Endothelial cell of umbilical vein (primary cell): ENCODE data around the gene GNB5. TPM values are rescaled to one million over a fixed set of nuclear protein-coding genes. Genes with fewer than 3 reads are reported as not detected.
"Not testable (repeated sequence)": the region's sequence is repeated elsewhere in the genome, so short reads cannot be mapped to it uniquely, and the experiment has no call there.

Source experiments
- BruUV-seq: library from RNA; stranded (reverse); fragments of 400-500 nt; replicated peaks from 2 replicates; lab custom pipeline; 2021; lab: Mats Ljungman, UMichigan
- CTCF ChIA-PET: fragments of 300-600, 350-600 bp; sonication (Branson Sonifier 250); formaldehyde crosslinking; loops from one replicate; lab custom pipeline; 2021; ENCODE audit warnings: antibody characterized with exemption, inconsistent platforms; lab: Charles Lee
- POLR2A ChIA-PET: fragments of 300-600, 350-600 bp; sonication (Branson Sonifier 250); formaldehyde crosslinking; loops from one replicate; lab custom pipeline; 2021; ENCODE audit warnings: antibody characterized with exemption, inconsistent platforms; lab: Charles Lee
- DNase-seq: peaks from one replicate; pipeline ENCODE4 v3.0.0-alpha.2; 2011; ENCODE audit warnings: low read depth, low spot score
- FAIRE-seq: peaks from 2 replicates; lab custom pipeline; 2011; peaks lifted over from hg19 to GRCh38; lab: Jason Lieb, UNC
- H2AFZ ChIP-seq: 2 replicates; pipeline ENCODE4 v1.6.0; 2012; ENCODE audit warnings: low read depth, low read length, control low read depth, inconsistent platforms
- H3K27ac ChIP-seq: 2 replicates; pipeline ENCODE4 v1.5.1; 2011; ENCODE audit warnings: low read depth, mild to moderate bottlenecking, control low read depth, low read length, moderate library complexity; ENCODE audit not compliant: insufficient read depth
- H3K27me3 ChIP-seq, 2 experiments: 2 replicates each; pipeline versions ENCODE4 v1.6.0 to v1.6.1; 2011; ENCODE audit warnings: low read length in 2 of 2, mixed read lengths in 1 of 2; ENCODE audit not compliant: control insufficient read depth in 2 of 2, insufficient read depth in 2 of 2
- H3K36me3 ChIP-seq, 2 experiments: 2 replicates in 1 of 2; 3 replicates in 1 of 2; pipeline ENCODE4 v1.5.1; 2011; ENCODE audit warnings: low read length in 2 of 2, mild to moderate bottlenecking in 1 of 2, moderate library complexity in 1 of 2; ENCODE audit not compliant: control insufficient read depth in 2 of 2, insufficient read depth in 2 of 2; ENCODE audit errors: extremely low read depth in 1 of 2
- H3K4me1 ChIP-seq: 3 replicates; pipeline ENCODE4 v1.5.1; 2011; ENCODE audit warnings: mild to moderate bottlenecking, low read length; ENCODE audit not compliant: control insufficient read depth, insufficient read depth; ENCODE audit errors: extremely low read depth
- H3K4me2 ChIP-seq: 2 replicates; pipeline ENCODE4 v1.6.1; 2011; ENCODE audit warnings: low read length, control low read depth, mixed read lengths; ENCODE audit not compliant: insufficient read depth
- H3K4me3 ChIP-seq, 3 experiments: fragments of 200-600 bp in 1 of 3; sonication (generic), shearing (Covaris generic) in 1 of 3; replicated peaks in 1 of 3; 2 replicates each; pipeline ENCODE4 v1.5.1; 2011 to 2016; ENCODE audit warnings: control low read depth in 3 of 3, low read length in 3 of 3, mild to moderate bottlenecking in 2 of 3, inconsistent platforms in 1 of 3, low read depth in 1 of 3, moderate library complexity in 1 of 3; ENCODE audit not compliant: insufficient read depth in 1 of 3
- H3K79me2 ChIP-seq: 2 replicates; pipeline ENCODE4 v1.6.0; 2012; ENCODE audit warnings: low read length, inconsistent platforms; ENCODE audit not compliant: control insufficient read depth, insufficient read depth
- H3K9ac ChIP-seq: replicated peaks from 2 replicates; pipeline ENCODE3; 2011; ENCODE audit warnings: low read length, control low read depth; ENCODE audit not compliant: insufficient read depth; ENCODE audit errors: extremely low read depth
- H3K9me1 ChIP-seq: replicated peaks from 3 replicates; pipeline ENCODE4 v1.6.0; 2011; ENCODE audit warnings: mild to moderate bottlenecking, low read length; ENCODE audit not compliant: control insufficient read depth, insufficient read depth; ENCODE audit errors: extremely low read depth
- H3K9me3 ChIP-seq: replicated peaks from 2 replicates; pipeline ENCODE4 v1.5.1; 2012; ENCODE audit warnings: low read length, inconsistent platforms; ENCODE audit not compliant: control insufficient read depth, insufficient read depth
- H4K20me1 ChIP-seq: replicated peaks from 2 replicates; pipeline ENCODE3; 2011; ENCODE audit warnings: mild to moderate bottlenecking, low read length; ENCODE audit not compliant: control insufficient read depth, insufficient read depth; ENCODE audit errors: extremely low read depth
- CTCF ChIP-seq, 2 donors: IDR thresholded peaks; 1 replicate in 1 of 2; 2 replicates in 1 of 2; pipeline ENCODE4 v1.5.1; 2011; ENCODE audit warnings: low read length in 2 of 2, mild to moderate bottlenecking in 2 of 2, moderate library complexity in 2 of 2, control low read depth in 1 of 2, inconsistent platforms in 1 of 2, low read depth in 1 of 2; ENCODE audit not compliant: insufficient read depth in 1 of 2; ENCODE audit errors: extremely low read depth in 1 of 2
- EZH2 ChIP-seq: IDR thresholded peaks from 2 replicates; pipeline ENCODE4 v1.6.1; 2012; ENCODE audit warnings: borderline replicate concordance, low read depth, mild to moderate bottlenecking, moderate library complexity, low read length, inconsistent platforms; ENCODE audit not compliant: severe bottlenecking
- FOS ChIP-seq: IDR thresholded peaks from 2 replicates; pipeline ENCODE4 v1.6.1; 2011; ENCODE audit warnings: mild to moderate bottlenecking, low read length, moderate library complexity, borderline replicate concordance; ENCODE audit not compliant: insufficient read depth
- JUN ChIP-seq: IDR thresholded peaks from 2 replicates; pipeline ENCODE4 v1.6.1; 2011; ENCODE audit warnings: borderline replicate concordance, low read depth; ENCODE audit not compliant: insufficient read length, insufficient read depth
- POLR2A ChIP-seq: IDR thresholded peaks from 2 replicates; pipeline ENCODE4 v1.6.1; 2012; ENCODE audit warnings: low read depth, mild to moderate bottlenecking, control low read depth, low read length
- POLR2AphosphoS5 ChIP-seq: IDR thresholded peaks from 2 replicates; pipeline ENCODE4 v1.6.1; 2012; ENCODE audit warnings: low read depth, mild to moderate bottlenecking, control low read depth, low read length, moderate library complexity; ENCODE audit not compliant: insufficient read depth
- dilution Hi-C: fragments of 300-500 bp; cut with MboI; formaldehyde crosslinking; loops from one replicate; pipeline ENCODE4 v1.15.0; 2019; ENCODE audit warnings: low sequenced_read_pairs; ENCODE audit not compliant: extremely low pct_ligation_motif_present
- intact Hi-C: fragments of 100-400 bp; cut with micrococcal nuclease; formaldehyde crosslinking; loops from one replicate; pipeline ENCODE4 v1.10.0; 2022
- polyA plus RNA-seq, 4 experiments: library from polyadenylated mRNA; depleted of rRNA in 3 of 4; stranded (reverse) in 3 of 4; unstranded in 1 of 4; fragments of >200 nt; gene quantifications; 2 replicates each; pipeline versions ENCODE4 v1.2.1 to v1.2.3, GENCODE V29; 2011 to 2012; ENCODE audit warnings: missing spikeins in 1 of 4
- total RNA-seq: library from RNA; stranded (reverse); gene quantifications from 2 replicates; pipeline ENCODE4 v1.2.3, GENCODE V29; 2021
- TF ChIP-seq, protein P1 (sequence below): IDR thresholded peaks from 2 replicates; pipeline ENCODE4 v1.6.1; 2011; ENCODE audit not compliant: insufficient read depth, insufficient read length

The GNB5 gene
- total and polyA plus RNA-seq, 2 donors (not counting 3 experiments of a cell fraction or from before 2014, with no cell fraction given) = 15.6 to 16.8 TPM

DNA sequence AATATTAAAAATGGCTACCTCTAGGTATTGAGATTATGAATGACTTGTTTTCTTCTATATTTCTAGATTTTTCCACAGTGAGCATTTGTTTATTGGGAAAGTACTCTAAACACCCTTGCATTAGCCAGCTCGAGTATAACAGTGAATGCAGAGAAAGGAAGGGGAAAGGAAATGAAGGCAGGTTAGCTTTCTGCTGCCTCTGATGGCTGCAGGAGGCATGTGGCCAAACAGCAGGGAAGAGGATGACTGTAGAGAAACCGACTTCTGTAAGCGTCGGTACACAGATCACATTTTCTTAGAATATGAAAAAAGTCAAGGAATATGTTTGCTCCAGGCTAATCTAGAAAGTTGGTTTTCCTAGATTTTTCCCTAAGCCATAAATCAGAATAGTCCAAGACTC is 19.8 kb downstream of the GNB5 start:
- dilution Hi-C loops = no loop called here
- H3K9me1 ChIP-seq = no peaks in the 10 kb centered on the region
- H3K4me3 ChIP-seq = no peak overlapping the region
- no peaks in the 10 kb centered on the region for H3K79me2 ChIP-seq
- no peaks in the 10 kb centered on the region for H3K27me3 ChIP-seq
- TF ChIP-seq JUN (no peak), CTCF (IDR thresholded peaks at IDR 0.05; ENCODE audit: extremely low read depth in 1 of 2, insufficient read depth in 1 of 2, low read depth in 1 of 2, low read length in 2 of 2) (peak in 1 of 2 donors; percentile 23), FOS (no peak), POLR2A (no peak), EZH2 (no peak), POLR2AphosphoS5 (no peak)
- TF ChIP-seq, protein P1, sequence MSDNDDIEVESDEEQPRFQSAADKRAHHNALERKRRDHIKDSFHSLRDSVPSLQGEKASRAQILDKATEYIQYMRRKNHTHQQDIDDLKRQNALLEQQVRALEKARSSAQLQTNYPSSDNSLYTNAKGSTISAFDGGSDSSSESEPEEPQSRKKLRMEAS = no peak
- no peaks in the 10 kb centered on the region for H3K36me3 ChIP-seq
- no peak overlapping the region for H3K4me2 ChIP-seq
- H3K4me1 ChIP-seq = no peaks in the 10 kb centered on the region
- DNase-seq = peak; percentile 52
- H3K27ac ChIP-seq = no peak overlapping the region
- no peaks in the 10 kb centered on the region for H4K20me1 ChIP-seq
- BruUV-seq = no TSS peak
- no peaks in the 10 kb centered on the region for H3K9me3 ChIP-seq
- H2AFZ ChIP-seq = no peak overlapping the region
- H3K9ac ChIP-seq = no peak overlapping the region
- intact Hi-C loops = no loop called here
- POLR2A ChIA-PET = interaction anchor here (1.3 kb wide), 1 partner anchor 8 kb away, joined by 6 read pairs; no protein-coding TSS in a partner anchor
- CTCF ChIA-PET = interaction anchor here (0.8 to 2.5 kb wide), 11 partner anchors 9 to 275 kb away, joined by 3 to 13 read pairs (median 5); no protein-coding TSS in a partner anchor
- no peak for FAIRE-seq

GRCh38 chr15:52170199-52170598 is 21.0 kb downstream of the GNB5 start:
- BruUV-seq, dilution Hi-C loops, intact Hi-C loops, H3K36me3 ChIP-seq, H3K79me2 ChIP-seq, H3K4me2 ChIP-seq, H3K4me3 ChIP-seq, H3K9me1 ChIP-seq, H3K9me3 ChIP-seq, DNase-seq, H3K27me3 ChIP-seq, H3K4me1 ChIP-seq, H4K20me1 ChIP-seq, H3K27ac ChIP-seq, FAIRE-seq, H3K9ac ChIP-seq, H2AFZ ChIP-seq: not testable (repeated sequence)
- ChIA-PET CTCF (interaction anchor here (1.8 to 2.5 kb wide), 2 partner anchors 13 to 91 kb away, joined by 10 to 13 read pairs; no protein-coding TSS in a partner anchor), POLR2A (interaction anchor here (1.3 kb wide), 1 partner anchor 9 kb away, joined by 6 read pairs; no protein-coding TSS in a partner anchor)

- H3K36me3 ChIP-seq, H3K4me3 ChIP-seq, intact Hi-C loops, FAIRE-seq, DNase-seq, H3K79me2 ChIP-seq, H3K9me3 ChIP-seq, H3K9me1 ChIP-seq, H3K4me2 ChIP-seq, H3K27ac ChIP-seq, H3K27me3 ChIP-seq, POLR2A ChIA-PET, H2AFZ ChIP-seq, BruUV-seq, dilution Hi-C loops, H4K20me1 ChIP-seq, H3K9ac ChIP-seq, H3K4me1 ChIP-seq: not testable (repeated sequence)
- CTCF ChIA-PET = interaction anchor here (0.7 to 2.1 kb wide), 8 partner anchors 9 to 62 kb away, joined by 3 to 12 read pairs (median 4); no protein-coding TSS in a partner anchor
These were observed 25.6 kb downstream of the GNB5 start for GRCh38 chr15:52165494-52166131.
